Adrenal gland (tissue), 12 donors: ENCODE measurements around the gene UPP2. TPM values are rescaled to one million over a fixed set of nuclear protein-coding genes. Genes with fewer than 3 reads are reported as not detected.

Experiments used
- DNase-seq, 7 donors: peaks; one replicate each; pipeline ENCODE4 v3.0.0-alpha.2; 2019 to 2020
- H3K27ac ChIP-seq, 5 donors: fragments of 200-600 bp; sonication (generic) in 4 of 5; 1 replicate in 3 of 5; 2 replicates in 2 of 5; pipeline versions ENCODE4 v1.5.1 to v1.8.0; 2016 to 2020; ENCODE audit warnings: mild to moderate bottlenecking in 1 of 5
- H3K27me3 ChIP-seq: fragments of 200-600 bp; 2 replicates; pipeline ENCODE4 v1.8.0; 2021
- H3K36me3 ChIP-seq, 2 donors: fragments of 200-600 bp; replicated peaks in 1 of 2; 1 replicate in 1 of 2; 2 replicates in 1 of 2; pipeline versions ENCODE4 v1.5.1 to v1.8.0; 2018 to 2022
- H3K4me1 ChIP-seq, 2 donors: fragments of 200-600 bp; replicated peaks in 1 of 2; 1 replicate in 1 of 2; 2 replicates in 1 of 2; pipeline versions ENCODE4 v1.5.1 to v1.8.0; 2018 to 2021
- H3K4me3 ChIP-seq, 4 donors: fragments of 200-600 bp; sonication (generic) in 3 of 4; one replicate each; pipeline ENCODE4 v1.5.1; 2016 to 2018
- H3K9me3 ChIP-seq, 3 donors: fragments of 200-600 bp; sonication (generic) in 1 of 3; replicated peaks in 1 of 3; 1 replicate in 2 of 3; 2 replicates in 1 of 3; pipeline versions ENCODE4 v1.5.1 to v1.8.0; 2016 to 2021
- POLR2A ChIP-seq, 2 donors: fragments of 450-650 bp; IDR thresholded peaks; one replicate each; pipeline ENCODE4 v1.6.1; 2017; ENCODE audit warnings: antibody characterized with exemption in 2 of 2, mild to moderate bottlenecking in 2 of 2, moderate library complexity in 1 of 2
- WGBS, 4 donors: extraction: QIAGEN DNeasy Blood & Tissue Kit in 2 of 4; methylation state at CpG; one replicate each; pipeline versions ENCODE4 v1.1.5 to v1.1.7; 2013 to 2017; 5-methylcytosine and 5-hydroxymethylcytosine counted together
- intact Hi-C, 2 donors: fragments of 100-400 bp; cut with DNase I; formaldehyde crosslinking; loops; one replicate each; pipeline versions ENCODE4 v1.14.1 to v1.15.0; 2022 to 2023
- polyA plus RNA-seq, 3 donors: library from polyadenylated mRNA; stranded (reverse); fragments of 200-250 nt in 2 of 3; fragments of 350-450 nt in 1 of 3; fragmentation: Illumina TruSeq in 1 of 3; extraction: RNeasy Lipid Tissue Mini Kit (QIAGEN cat#74804) in 1 of 3; gene quantifications; one replicate each; pipeline ENCODE4 v1.2.3, GENCODE V29; 2013 to 2014
- total RNA-seq, 9 donors: library from RNA; depleted of rRNA in 4 of 9; stranded (reverse); fragments of >200 nt in 4 of 9; fragments of 120-200 nt in 1 of 9; fragmentation: NEBNext Ultra II Directional in 1 of 9; extraction: Animal tissue kit (Norgen Biotek cat#: 25700) in 1 of 9; gene quantifications; one replicate each; pipeline versions ENCODE4 v1.1.0 to v1.2.4, GENCODE V29; 2013 to 2023
- TF ChIP-seq, protein P1 (sequence below), 6 experiments: fragments of 450-650 bp in 4 of 6; fragments of 200-600 bp in 2 of 6; sonication (generic) in 1 of 6; IDR thresholded peaks; 1 replicate in 5 of 6; 2 replicates in 1 of 6; pipeline versions ENCODE4 v1.5.1 to v1.8.0; 2016 to 2021; ENCODE audit warnings: antibody characterized with exemption in 6 of 6, mild to moderate bottlenecking in 2 of 6, moderate library complexity in 1 of 6
- donor health status: healthy with polysubstance abuse.
- donor health status: Bipolar disorder and iron deficiency.
- donor health status: DM: yes; HTN: yes; CAD: no.
- donor health status: DM: no; HTN: no; CAD: no.
- donor health status: DM: no; HTN: no; CAD: no.
- donor health status: DM: yes; HTN: yes; CAD: no.

Gene UPP2
- total and polyA plus RNA-seq, 12 donors = 0.05 to 0.18 (median 0.07) TPM; not detected in 6

DNA sequence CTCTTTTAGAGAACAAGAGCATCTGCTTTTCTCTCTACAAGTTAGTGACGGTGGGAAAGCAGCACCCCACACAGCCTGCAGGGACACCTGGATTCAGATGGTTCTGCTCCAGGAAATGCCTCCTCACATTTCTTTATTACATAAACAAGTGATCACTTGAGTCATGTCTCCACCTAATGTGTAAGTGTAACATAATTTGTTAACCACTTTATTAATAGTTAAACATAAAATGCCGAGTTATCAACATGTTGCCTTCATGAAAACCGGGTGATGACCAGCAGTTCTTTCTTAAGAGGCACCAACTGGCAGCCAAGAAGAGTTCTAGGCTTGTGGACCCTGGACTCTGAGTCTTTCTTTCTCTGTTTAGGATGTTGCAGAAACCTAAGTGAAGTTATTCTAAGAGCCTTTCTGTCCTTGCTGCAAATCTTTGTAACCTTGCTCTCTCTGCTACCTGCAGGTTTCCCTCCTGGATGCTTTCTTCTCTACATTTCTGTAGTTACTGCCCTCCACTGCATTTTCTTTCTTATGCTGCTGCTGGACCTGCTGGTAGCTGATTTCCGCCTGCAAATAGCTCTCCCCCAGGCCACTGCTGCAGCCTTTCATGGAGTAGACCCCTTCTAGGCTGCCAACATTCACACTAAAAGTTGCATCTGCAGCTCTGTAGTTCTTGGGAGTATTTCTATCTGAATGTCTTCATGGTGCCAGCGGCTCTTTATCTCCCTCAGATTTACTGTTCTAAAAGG is 24.3 kb downstream of the UPP2 start:
- Histone ChIP-seq H3K27ac (no peak overlapping the region), H3K4me1 (no peaks in the 10 kb centered on the region), H3K27me3 (no peaks in the 10 kb centered on the region), H3K4me3 (no peak overlapping the region), H3K36me3 (no peaks in the 10 kb centered on the region), H3K9me3 (no peaks in the 10 kb centered on the region)
- DNase-seq = no peak
- TF ChIP-seq, protein P1, sequence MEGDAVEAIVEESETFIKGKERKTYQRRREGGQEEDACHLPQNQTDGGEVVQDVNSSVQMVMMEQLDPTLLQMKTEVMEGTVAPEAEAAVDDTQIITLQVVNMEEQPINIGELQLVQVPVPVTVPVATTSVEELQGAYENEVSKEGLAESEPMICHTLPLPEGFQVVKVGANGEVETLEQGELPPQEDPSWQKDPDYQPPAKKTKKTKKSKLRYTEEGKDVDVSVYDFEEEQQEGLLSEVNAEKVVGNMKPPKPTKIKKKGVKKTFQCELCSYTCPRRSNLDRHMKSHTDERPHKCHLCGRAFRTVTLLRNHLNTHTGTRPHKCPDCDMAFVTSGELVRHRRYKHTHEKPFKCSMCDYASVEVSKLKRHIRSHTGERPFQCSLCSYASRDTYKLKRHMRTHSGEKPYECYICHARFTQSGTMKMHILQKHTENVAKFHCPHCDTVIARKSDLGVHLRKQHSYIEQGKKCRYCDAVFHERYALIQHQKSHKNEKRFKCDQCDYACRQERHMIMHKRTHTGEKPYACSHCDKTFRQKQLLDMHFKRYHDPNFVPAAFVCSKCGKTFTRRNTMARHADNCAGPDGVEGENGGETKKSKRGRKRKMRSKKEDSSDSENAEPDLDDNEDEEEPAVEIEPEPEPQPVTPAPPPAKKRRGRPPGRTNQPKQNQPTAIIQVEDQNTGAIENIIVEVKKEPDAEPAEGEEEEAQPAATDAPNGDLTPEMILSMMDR (IDR thresholded peaks at IDR 0.05) = no peak
- no peak for TF ChIP-seq POLR2A (IDR thresholded peaks at IDR 0.05)
- 76 to 82% (median 78%) methylated on average over 5 of the region's 5 CpGs for WGBS, 4 donors
- intact Hi-C loops = no loop called here

DNA sequence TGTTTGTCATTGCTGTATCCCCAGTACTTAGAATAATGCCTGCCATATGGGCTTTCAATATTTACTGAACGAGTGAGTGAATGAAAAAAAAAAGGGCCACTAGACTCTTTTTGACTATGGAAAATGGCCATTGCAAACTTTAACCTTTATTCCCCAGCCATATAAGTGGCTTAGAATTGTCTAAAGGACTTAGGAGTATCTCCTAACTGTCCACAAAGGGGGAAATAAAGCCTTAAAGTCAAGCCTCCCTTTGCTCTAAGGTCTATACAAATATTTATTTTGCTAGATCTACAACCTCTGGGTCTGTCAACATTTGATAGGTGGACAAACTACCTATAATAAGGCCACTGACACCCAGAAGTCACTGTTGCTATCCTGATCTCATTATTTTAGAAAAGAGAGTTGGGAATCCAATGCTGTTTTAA is 25.7 kb downstream of the UPP2 start:
- no peak for DNase-seq
- H3K27me3 ChIP-seq = no peaks in the 10 kb centered on the region
- H3K9me3 ChIP-seq = no peaks in the 10 kb centered on the region
- TF ChIP-seq, protein P1 (IDR thresholded peaks at IDR 0.05) = no peak
- no peak for TF ChIP-seq POLR2A (IDR thresholded peaks at IDR 0.05)
- H3K4me1 ChIP-seq = no peaks in the 10 kb centered on the region
- no peak overlapping the region for H3K27ac ChIP-seq
- no peak overlapping the region for H3K4me3 ChIP-seq
- H3K36me3 ChIP-seq = no peaks in the 10 kb centered on the region
- intact Hi-C loops = no loop called here
- WGBS, 4 donors = 55 to 58% (median 56%) methylated on average over 1 of the region's 1 CpG

DNA sequence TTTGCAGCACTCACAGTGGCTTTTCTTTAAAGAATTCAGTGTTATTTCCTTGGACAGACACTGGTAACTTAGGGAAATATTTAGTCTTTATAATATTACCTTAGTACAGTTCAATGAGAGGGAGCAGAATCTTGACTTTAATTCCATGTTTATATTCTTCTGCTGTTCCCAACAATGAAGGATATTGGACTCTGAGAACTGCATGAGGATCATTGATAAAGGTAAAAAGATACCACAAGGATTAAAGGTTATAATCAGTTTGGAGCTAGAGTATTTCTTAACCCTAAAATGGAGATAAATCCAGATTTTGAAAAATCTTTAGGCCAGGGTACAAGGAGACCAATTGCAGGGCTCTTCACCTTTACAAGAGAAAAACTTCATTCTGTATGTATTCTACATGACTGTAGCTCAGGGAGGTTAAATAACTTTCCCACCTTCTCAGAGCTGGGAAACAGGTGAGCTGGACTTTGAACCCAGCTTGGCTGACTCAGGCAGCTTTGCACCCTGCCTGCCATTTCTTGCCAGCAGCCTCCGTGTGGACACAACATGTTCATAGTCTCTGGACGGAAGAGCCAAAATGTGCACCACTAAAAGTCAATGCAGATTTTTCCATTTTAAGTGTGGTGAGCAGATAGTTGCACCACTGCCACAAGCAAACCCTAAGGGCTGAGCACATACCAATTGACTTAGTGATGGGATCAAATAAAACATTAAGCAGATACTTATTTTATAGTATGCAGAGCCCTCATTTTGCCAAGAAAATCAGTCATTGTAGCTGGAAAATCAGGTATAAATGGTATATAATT is 26.7 kb downstream of the UPP2 start:
- TF ChIP-seq, protein P1 (IDR thresholded peaks at IDR 0.05) = no peak
- TF ChIP-seq POLR2A (IDR thresholded peaks at IDR 0.05) = no peak
- H3K9me3 ChIP-seq = no peaks in the 10 kb centered on the region
- no peak overlapping the region for H3K27ac ChIP-seq
- no peak overlapping the region for H3K4me3 ChIP-seq
- H3K36me3 ChIP-seq = no peaks in the 10 kb centered on the region
- no peak for DNase-seq
- H3K27me3 ChIP-seq = no peaks in the 10 kb centered on the region
- no peaks in the 10 kb centered on the region for H3K4me1 ChIP-seq
- whole genome bisulfite sequencing, 4 donors = 74 to 94% (median 82%) methylated on average over 2 of the region's 2 CpGs
- intact Hi-C loops = no loop called here

DNA sequence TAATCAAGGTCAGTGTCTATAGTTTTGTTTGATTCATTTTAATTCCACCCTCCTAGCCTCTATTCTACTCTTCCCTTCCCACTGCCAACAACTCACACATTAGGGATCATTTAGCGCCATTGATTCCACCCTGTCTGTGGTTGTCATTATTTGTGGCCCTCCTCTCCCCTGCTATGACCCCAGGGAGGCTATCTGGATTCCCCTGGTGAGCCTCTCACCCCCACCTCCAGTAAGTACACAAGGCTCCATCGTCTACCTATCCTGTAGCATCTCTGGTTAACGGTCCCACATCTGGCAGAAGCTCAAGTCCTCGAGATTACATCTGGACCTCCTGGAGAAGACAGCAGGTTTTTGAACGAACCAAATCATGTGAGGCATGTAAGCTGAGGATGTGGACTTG is 27.4 kb downstream of the UPP2 start:
- H3K36me3 ChIP-seq = no peaks in the 10 kb centered on the region
- no peak overlapping the region for H3K27ac ChIP-seq
- no peaks in the 10 kb centered on the region for H3K27me3 ChIP-seq
- H3K4me3 ChIP-seq = no peak overlapping the region
- intact Hi-C loops = no loop called here
- TF ChIP-seq, protein P1 (IDR thresholded peaks at IDR 0.05) = no peak
- TF ChIP-seq POLR2A (IDR thresholded peaks at IDR 0.05) = no peak
- DNase-seq = no peak
- no peaks in the 10 kb centered on the region for H3K9me3 ChIP-seq
- 76 to 80% (median 78%) methylated on average over 5 of the region's 5 CpGs for WGBS, 4 donors
- H3K4me1 ChIP-seq = no peaks in the 10 kb centered on the region
